SK-N-SH treated with all-trans-retinoic acid at 6 μM for 48 hours (cell line): ENCODE data around the gene GAMT.

Experiments
- TCF4 ChIP-seq: fragments of 250-450 bp; sonication (Bioruptor Pico); IDR thresholded peaks from 2 replicates; pipeline ENCODE4 v1.8.0; 2021; ENCODE audit warnings: mild to moderate bottlenecking, moderate library complexity, borderline replicate concordance
- ZFP3 ChIP-seq: fragments of 250-450 bp; sonication (Bioruptor Pico); IDR thresholded peaks from 2 replicates; pipeline ENCODE4 v1.5.0; 2020; ENCODE audit warnings: mild to moderate bottlenecking, moderate library complexity
- ZFP30 ChIP-seq: fragments of 450-650 bp; formaldehyde crosslinking; IDR thresholded peaks from 2 replicates; pipeline ENCODE4 v1.5.0; 2022; ENCODE audit warnings: mild to moderate bottlenecking, moderate library complexity
- ZNF565 ChIP-seq: fragments of 450-650 bp; formaldehyde crosslinking; conservative IDR thresholded peaks from 2 replicates; pipeline ENCODE4 v1.5.0; 2020; ENCODE audit warnings: low read depth, mild to moderate bottlenecking, moderate library complexity

DNA sequence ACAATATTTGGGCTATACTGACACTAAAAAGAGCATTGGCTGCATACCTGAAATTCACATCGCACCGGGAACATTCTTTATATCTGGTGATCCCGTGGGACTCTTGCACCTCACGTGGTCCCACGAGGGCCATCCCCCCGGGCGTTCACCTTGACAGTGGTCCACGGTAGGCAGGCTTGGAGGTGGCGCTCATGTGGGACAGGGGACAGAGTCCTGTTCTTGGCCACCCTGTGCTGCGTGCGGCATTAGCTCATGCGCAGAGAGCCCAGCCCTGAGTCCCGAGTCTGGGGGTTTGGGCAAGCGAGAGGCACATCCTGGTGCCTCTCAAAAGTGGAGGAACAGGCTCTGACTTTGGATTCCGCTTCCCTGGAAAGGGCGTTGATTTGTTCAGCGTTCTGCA, 7.5 kb downstream of the GAMT start:
- TF ChIP-seq ZNF565 (CRISPR knock-in tag) (no peak), TCF4 (CRISPR knock-in tag) (no peak), ZFP30 (CRISPR knock-in tag) (no peak), ZFP3 (no peak)
